ENCODE results near the gene RAI1. TPM values are rescaled to one million over a fixed set of nuclear protein-coding genes. Genes with fewer than 3 reads are reported as not detected.

Gene RAI1
- total RNA-seq, 1 donor, result 23.2 TPM

DNA sequence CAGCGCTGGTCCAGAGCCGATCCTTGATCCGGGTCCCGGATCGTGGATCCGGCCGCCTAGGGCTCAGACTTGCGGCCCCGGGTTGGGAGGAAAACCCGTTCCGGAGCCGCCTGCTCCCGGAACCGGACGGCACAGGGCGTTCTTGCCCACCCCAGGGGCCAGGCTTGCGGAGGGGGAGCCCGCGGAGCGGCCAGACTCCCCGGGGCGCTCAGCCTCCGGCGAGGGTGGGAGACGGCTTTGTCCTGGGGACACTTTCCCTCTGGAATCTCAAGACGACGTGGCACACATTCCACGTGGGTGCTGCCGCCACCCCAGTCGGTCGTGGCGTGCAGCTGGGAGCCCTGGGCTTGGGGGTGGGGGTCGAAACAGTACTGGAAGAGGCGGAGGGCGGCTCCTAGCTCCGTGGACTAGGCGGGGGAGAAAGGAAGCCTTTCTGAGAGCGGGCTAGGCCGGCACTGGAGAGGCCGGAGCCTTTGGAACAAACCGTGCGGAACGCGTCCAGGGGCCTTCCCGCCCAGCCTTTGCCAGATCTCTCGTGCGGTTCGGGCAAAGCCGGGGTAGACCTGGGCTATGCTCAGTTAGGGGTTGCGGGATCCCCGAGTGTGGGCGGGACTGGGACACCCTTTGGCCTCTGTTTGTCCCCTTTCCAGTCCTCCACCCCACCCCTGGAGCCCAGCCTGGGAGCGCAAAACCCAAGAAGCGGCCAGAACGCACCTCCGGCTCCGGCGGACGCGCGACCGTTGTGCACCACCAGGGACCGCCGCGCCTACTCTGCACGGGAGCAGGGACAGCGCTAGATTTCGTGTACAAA is 129.0 kb downstream of the RAI1 start:
- no peak for DNase-seq (ENCODE audit: low read depth in 2 of 3, low spot score in 2 of 3)

DNA sequence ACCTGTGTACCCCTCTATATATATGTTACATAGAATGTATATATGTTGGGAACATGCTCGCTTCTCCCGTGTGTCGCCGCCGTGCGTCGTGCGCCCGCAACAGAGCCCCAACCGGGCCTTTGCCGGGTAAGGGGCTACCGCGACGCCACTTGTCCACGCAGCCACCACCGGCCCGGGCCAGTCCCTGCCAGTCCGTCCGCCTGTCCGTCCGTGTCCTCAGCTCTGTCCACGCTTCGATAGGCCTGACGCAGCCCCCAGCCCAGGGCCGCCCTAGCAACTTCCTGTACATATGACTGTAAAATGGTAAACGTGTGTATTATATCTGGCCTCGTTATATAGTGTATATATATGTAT is 129.6 kb downstream of the RAI1 start:
- DNase-seq (ENCODE audit: low read depth in 2 of 3, low spot score in 2 of 3), result no peak

DNA sequence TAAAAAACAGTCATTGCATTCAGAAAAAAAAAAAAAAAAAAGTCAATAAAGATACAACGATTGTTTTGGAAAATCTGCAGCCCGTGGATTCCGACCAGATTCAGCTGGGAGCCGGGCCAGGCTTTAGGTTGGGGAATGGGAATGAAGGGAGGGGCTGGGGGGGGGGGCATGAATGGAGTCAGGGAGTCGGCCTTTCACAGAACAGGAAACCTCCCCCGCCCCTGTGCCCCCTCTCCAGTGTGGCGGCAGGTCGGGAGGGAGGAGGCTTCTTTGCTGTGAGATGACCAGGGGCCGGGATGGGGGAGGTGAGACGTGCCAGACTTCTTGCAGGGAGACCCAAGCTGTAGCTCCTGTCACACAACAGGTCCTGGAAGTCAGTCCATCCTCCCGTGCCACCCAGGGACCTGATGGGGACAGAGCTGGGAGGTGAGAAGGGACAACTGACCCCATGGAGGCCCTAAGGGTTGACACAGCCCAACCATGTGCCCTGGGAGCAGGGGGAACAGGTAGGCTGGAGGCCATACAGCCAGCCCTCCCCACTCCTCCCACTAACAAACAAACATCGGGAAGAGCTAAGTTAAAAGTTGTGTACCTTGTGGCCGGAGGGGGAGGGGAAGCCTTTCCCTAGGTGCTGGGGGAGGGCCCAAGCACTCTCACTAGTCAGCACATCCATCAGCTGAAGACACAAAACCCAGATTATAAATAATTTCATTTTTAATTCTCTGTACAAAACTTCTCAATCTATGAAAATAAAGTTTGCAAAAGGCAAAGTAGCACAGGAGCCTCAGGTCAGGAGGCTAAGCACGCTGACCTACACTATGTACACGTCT is 130.3 kb downstream of the RAI1 start:
- no peak for DNase-seq (ENCODE audit: low read depth in 2 of 3, low spot score in 2 of 3)

DNA sequence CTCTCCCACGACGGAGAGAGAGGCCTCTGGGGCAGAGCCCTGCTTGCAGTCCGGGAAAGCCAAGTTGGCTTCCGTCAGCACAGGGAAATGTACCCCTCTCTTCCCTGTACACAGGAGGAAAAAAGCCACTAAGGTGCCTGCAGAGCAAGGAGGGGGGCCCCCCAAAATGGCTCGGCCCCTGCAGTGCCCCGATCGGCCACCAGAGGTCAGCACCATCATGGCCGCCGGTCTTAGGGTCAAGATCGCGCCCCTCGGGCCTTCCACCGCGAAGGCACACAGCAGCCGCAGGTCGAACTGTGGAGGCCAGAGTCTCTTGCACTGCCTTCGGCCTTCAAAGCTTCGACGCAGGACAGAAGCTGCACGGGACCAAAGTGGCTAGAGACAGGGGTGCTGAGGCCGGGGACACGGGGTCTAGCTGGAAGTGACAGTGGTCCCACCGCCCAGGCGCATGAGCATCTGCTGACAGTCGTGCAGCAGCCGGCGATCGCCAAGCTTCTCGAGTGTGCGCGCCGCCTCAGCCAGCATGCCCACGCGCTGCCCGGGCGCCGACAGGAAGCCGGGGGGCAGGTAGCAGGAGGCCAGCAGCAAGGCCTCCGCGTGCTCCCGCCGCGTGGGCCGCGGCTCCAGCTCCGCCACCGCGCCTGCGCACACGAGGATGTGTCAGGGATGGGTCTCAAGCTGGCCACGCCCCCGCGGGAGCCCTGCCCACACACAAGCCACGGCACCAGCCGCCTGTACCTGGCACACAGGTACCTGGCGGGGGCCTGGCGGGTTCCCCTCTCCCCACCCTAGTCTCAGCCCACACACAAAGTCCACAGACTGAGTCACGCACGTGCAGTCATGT is 131.2 kb downstream of the RAI1 start:
- DNase-seq (ENCODE audit: low read depth in 2 of 3, low spot score in 2 of 3), result peak in 1 of 3 donors; percentile 67

DNA sequence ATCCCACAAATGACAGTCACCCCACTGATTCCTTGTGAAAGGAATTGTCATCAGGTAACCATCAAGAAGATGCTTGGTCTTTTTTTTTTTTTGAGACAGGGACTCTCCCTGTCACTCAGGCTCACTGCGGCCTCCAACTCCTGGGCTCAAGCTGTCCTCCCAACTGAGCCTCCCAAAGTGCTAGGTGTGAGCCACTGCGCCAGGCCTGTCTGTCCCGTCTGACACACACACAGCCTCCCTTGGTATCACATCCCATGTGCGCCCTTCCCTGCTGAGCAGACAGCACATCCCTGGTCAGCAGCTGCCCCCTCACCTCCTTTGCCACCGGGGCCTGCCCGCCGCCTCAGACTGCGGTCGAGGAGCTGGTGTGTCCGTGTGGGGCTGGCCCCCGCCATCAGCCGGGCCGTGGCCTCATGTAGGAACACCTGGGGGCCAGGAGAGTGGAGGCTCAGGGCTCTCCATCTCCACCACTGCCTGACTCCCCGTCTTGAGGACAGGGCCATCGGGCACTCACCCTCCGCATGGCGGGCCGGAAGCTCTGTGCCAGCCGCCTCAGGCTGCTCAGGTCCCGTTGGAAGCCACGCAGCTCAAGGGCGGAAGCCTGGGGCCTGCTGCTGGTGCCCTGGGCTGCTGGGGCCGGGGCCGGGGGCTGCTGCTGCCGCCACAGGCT is 131.9 kb downstream of the RAI1 start:
- DNase-seq (ENCODE audit: low read depth in 2 of 3, low spot score in 2 of 3), result no peak

DNA sequence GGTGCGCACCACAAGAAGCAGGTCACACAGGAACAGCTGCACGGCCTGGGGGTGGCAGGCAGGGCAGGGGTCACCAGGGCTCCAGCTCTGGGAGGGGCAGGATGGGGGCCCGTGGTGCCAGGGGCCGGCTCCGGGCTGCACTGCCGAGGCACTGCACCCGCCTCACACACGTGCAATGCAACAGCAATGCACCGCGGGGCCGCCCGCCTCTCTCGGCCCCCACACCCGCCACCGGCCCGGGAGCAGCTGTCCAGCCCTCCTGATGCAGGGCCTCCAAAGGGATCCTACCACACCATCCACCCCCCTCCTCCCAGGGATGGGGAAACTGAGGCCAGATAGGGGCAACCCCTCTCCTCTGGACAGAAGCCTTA is 132.5 kb downstream of the RAI1 start:
- no peak for DNase-seq (ENCODE audit: low read depth in 2 of 3, low spot score in 2 of 3)

DNA sequence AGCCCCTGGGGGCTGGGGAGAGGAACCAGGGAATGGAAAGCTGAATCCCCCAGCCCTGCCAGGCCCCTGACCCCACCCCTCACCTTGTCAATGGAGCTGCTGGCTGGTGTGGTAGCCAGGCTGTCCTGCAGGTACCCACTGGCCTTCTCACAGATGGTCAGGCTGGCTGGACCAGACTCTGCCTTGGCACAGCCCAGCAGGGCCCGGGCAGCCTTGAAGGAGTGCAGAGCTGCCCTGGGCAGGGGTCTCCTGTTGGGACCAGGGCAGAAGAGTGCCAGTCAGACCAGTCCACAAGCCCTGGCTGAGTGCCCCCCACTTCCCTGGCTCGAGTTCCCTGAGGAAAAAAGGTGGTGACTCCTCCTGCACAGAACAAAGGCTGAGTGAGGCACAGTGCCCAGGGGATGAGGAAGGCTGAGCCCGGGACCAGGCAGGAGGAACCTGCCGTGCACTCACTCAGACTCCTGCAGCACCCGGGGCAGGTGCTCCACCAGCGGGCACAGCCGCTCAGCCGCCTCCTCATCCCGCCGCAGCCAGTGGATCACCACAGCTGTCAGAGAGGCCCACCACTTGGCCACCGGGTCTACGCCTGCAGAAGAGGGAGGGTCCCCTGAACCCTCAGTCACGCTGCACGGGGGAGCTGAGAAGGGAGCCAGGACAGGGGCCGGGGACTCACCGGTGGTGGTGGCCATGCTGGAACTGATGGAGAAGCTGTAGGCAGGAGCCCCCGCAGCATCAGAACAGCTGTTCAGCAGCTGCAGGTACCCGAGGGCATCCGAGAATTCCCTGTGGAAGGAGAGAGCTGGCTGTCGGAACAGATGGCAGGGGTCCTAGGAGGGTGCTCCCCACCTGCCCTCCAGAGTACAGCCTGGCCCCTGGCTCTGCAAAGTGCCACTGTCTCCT is 133.2 kb downstream of the RAI1 start:
- no peak for DNase-seq (ENCODE audit: low read depth in 2 of 3, low spot score in 2 of 3)

DNA sequence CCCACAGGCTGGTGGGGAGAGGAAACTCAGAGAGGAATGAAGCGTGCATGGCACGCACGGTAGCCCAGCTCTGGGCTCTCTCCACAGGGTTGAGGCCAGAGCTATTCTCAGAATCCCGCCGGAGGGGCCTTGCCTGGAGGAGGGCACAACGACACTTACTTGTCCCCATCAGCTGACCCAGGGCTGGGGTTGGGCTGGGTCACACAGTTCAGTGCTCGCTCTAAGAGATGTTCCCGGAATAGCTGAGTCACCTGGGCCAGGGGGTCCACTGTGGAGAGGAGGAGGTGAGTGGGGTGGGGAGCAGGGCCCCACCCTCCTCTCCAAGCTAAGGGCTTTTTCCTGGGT is 133.8 kb downstream of the RAI1 start:
- DNase-seq (ENCODE audit: low read depth in 2 of 3, low spot score in 2 of 3), result no peak

DNA sequence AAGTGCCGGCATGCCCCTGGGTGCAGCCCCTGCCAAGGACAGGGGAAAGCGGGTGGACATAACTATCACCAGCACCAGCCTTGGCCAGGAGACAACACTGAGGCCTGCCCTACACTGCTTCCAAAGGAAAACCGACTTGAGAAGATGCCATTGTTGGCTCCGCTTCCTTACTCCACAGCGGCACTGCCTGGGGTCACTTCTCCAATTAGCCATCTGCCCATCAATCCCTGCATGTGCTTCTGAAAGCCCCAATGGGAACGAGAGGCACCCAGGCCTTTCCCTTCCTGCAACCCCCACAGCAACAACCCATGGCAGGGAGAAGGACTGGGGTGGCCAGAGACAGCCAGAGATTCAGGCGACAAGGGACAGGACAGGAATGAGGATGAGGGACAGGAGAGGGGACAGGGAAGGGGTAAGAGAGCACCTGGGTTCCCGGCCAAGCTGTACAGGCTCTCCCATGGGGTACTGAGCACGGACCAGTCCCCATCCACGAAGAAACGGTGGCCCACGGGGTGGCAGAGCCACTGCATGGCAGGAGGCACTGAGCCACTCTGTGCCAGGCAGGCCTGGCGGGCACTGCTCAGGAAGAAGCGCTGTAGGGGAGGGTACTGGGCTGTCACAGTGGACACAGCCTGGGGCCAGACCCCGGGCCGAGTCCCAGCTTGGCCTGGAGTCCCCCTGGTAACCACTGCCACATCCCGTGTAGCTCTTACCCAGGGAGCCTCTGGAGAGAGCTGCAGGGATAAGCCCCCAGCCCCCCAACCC is 134.4 kb downstream of the RAI1 start:
- no peak for DNase-seq (ENCODE audit: low read depth in 2 of 3, low spot score in 2 of 3)

DNA sequence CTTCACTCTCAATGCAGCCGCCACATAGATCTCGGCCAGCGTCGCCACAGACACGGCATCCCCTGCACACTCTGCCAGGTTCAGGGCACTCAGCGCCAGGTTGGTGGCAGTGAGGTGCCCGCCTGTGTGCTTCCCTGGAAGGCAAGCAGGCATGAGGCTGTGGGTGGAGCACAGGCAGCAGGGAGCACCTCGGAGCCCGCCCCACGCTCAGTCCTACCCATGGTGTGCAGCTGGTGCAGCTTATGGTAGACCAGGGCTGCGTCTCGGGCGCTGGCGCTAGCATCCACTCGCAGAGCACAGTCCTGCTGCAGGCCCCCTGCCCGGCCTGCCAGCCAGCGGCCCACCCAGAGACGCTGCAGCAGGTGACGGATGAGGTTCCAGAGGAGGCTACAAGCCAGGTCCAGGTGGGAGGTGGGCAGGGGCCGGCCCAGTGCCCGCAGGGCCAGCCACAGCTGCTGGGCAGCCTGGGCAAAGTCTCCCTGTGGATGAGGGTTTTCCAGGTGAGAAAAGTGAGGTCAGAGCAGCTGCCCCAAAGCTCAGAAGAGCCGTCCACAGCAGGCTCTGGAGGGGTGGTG is 135.1 kb downstream of the RAI1 start:
- no peak for DNase-seq (ENCODE audit: low read depth in 2 of 3, low spot score in 2 of 3)

DNA sequence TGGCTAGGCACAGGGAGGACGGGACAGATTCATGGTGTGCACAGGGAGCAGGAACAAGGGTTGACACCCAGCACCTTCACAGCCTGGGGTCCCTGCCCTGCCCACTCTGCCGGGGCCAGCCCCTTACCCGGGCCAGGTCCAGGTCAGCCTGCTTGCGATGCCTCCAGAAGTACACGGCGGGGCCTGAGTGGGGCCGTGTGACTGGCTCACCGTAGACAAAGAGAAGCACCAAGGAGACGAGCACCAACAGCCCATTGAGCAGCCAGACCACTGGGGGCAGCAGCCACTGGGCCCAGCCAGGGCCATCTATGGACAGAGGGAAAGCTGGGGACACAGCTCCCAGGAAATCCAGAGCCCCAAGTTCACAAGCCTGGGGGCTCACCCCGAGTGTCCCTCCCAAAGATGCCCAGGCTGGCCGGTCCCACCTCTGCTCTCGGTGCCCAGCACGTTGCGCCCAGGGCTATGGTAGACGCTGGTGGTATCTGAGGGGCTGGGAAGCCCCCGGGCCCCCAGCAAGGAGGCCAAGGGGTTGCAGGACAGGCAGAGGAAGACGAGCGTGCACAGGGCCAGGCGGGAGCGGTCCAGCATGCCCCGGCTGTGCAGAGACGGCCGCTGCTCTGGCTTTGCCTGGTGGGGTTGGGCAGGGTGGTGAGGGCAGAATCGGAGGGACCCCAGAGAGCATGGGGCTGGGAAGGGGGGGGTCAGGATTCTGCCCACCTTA is 135.7 kb downstream of the RAI1 start:
- no peak for DNase-seq (ENCODE audit: low read depth in 2 of 3, low spot score in 2 of 3)

DNA sequence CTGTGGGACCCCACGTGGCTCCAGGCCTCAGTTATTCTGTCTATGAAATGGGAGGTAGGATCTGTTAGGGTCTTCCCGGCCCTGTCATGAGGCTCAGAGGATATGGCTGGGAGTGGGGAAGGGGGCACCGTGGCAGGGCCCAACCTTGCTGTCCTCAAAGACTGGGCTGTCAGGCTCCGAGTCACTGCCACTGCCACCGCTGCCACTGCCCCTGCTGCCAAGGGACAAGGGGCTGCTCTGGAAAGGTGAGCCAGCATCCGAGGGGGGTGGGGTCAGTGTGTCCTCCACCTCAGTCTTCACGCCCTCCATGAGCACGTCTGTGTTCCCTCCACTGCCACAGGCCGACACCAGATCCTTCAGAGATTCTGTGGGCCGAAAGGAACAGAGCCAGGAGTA is 136.3 kb downstream of the RAI1 start:
- DNase-seq (ENCODE audit: low read depth in 2 of 3, low spot score in 2 of 3), result no peak

DNA sequence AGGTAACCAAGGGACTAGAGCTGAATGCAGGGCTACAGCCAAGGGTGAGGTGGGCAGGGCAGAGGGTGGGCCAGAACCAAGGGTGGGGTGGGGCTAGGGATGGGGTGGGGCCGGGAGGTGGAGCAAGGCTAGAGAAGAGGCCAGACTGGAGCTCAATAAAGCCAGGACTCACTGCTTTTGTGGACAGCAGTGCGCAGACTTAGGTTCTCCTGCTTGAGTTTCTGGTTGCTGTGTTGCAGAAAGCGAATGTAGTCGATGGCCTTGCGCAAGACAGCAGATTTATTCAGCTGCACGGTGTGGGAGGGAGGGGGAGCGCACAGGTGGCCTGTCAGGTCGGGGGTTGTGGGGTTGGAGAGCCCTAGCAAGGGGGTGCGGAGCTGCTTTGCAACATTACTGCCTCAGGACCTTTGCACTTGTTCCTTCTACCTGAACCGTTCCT is 136.8 kb downstream of the RAI1 start:
- DNase-seq (ENCODE audit: low read depth in 2 of 3, low spot score in 2 of 3), result no peak

DNA sequence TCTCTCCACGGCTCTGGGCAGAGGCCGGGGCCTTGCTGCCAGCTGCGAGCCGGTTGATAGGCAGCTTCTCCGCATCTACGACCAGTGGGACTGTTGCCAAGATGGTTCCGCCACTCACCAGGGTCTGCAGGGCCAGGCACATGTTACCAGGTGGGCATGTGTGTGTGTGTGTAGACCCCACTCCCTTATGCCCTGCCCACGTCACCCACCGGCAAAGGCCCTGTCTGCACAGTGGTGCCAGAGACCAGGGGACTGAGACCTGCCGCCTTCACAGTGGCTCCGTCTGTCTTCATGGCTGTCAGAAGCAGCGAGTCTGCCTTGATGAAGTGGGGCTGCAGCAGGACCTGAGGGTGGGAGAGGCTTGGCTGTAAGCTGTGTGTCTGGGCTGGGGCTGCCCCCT is 137.9 kb downstream of the RAI1 start:
- no peak for DNase-seq (ENCODE audit: low read depth in 2 of 3, low spot score in 2 of 3)

DNA sequence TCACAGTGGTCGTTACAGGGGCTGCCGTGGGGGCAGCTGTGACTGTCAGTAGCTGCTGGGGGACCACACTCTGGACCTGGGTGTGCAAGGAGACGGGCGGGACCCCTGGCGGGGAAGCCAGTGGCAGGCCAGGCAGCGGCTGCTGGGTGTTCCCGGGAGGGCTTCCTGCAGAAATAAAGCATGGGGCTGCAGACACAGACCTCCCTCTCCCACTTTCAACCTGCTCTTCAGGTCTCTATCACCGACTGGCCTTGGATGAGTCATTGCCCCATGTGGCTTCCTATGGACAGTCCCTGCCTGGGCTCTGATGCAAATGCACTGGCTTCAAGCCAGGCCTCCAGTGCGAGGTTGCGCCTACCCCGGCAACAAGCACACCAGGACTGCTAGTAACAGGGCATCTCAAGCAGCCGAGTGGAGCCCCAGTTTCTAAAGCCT is 138.3 kb downstream of the RAI1 start:
- peak in 2 of 3 donors; percentile 50 to 68 for DNase-seq (ENCODE audit: low read depth in 2 of 3, low spot score in 2 of 3)

DNA sequence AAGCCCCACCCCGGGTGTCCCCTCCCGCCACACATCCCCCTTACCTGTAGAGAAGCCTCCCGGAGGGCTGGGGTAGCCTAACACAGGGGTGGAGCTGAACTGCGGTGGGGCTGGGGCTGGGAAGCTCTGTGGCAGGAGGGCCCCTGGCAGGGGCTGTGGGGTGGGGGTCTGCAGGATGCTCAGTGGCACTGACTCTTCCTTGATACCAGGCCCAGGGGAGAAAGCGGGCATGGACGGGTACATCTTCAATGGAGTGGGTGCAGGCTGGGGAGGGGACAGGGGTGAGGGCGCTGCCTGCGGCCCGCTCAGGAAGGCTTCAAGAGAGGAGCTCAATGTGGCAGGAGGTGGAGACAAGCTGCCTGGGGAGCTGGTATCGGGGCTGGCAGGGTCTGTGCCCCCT is 138.8 kb downstream of the RAI1 start:
- no peak for DNase-seq (ENCODE audit: low read depth in 2 of 3, low spot score in 2 of 3)

DNA sequence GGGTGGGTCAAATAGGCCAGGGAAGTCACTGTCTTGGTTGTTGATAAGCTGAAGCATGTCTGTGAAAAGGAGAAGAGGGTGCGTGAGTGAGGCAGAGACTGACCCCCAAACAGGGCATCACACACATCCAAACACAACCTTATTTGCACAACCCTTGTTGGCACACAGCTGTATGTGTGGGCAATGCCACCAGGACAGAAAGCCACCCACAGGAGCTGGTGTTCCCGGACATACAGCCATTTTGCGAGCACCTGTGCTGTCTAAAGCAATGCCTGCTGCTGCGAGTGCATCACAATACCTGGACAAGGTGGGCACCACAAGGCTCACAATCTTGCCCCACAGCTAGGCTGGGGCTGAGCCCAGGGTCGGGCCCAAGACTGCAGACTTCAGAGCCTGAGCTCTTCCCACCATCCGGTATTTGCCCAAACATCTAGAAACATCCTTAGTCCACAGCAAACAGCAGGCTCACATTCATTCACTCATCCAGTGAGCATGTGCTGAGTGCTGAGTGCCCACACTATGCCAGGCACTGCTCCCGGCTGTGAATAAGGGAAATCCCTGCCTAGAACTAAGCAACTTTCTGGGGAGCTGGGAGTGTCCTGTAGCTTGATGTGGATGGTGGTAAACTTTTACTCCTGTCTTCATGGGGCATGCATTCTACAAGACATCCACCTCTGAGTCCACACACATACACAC is 139.4 kb downstream of the RAI1 start:
- no peak for DNase-seq (ENCODE audit: low read depth in 2 of 3, low spot score in 2 of 3)

Measured in hematopoietic multipotent progenitor cell (in vitro differentiated cells).